Fibroblast of skin of back (primary cell): Measurements from ENCODE around the gene CMA1. TPM values are rescaled to one million over a fixed set of nuclear protein-coding genes. Genes with fewer than 3 reads are reported as not detected.
"Not testable (repeated sequence)": the region's sequence is repeated elsewhere in the genome, so short reads cannot be mapped to it uniquely, and the experiment has no call there.

Experiments used
- DNase-seq: peaks from one replicate; pipeline ENCODE4 v3.0.0-alpha.2; 2013
- polyA plus RNA-seq, 2 experiments: library from polyadenylated mRNA; unstranded; fragments of 120-200 nt; gene quantifications; one replicate each; pipeline ENCODE4 v1.2.1, GENCODE V29; 2013; ENCODE audit not compliant: insufficient read length in 2 of 2

The CMA1 gene
- polyA plus RNA-seq (2013, experiment 1 of 2; ENCODE audit: insufficient read length) = not detected
- not detected for polyA plus RNA-seq (2013, experiment 2 of 2; ENCODE audit: insufficient read length)

DNA sequence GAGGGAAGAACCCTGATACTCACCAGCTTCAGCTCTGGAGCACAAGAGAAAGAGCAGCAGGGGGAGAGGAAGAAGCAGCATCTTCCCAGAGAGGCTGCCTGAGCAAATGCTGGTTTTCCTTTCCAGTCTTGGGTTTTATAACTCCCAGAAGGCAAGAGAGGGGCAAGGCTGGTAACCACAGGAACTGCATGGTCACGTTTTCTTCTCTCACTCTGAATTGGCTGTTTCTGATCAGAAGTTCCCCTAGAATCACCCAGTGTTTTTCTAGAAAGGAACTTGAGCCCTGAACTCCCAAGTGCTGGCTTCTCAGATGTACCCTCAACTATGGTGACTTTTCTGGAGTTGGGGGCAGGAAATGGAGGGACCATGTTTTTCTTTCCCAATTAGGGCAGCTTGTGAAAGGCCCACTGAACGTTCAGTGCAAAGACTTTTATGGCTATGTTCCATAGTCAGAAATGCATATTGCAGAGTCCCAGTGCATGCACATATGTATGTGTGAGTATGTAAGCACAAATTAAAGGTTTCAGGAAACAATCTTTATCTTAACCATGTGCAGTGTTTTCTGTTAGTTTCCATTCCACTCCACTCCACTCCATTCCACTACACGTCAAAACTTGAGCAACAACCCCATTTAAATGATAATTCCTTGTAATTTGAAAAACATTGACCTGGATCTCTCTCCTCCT lies at the start of gene CMA1:
CMA1 (minus strand) TSS at position 111 of the 686 bp plus-strand sequence; CDS start at position 81, 30 bp downstream.
- DNase-seq = no peak

GRCh38 chr14:24556756-24557155 lies 48.7 kb upstream of the CMA1 start:
- DNase-seq = no peak

- not testable (repeated sequence) for DNase-seq
These were observed 41.0 kb upstream of the CMA1 start for GRCh38 chr14:24549064-24549463.

GRCh38 chr14:24542346-24542936 lies 34.4 kb upstream of the CMA1 start:
- DNase-seq = no peak

- DNase-seq = no peak
These were observed 27.7 kb upstream of the CMA1 start for GRCh38 chr14:24535737-24536136.

GRCh38 chr14:24534286-24534685 lies 26.2 kb upstream of the CMA1 start:
- DNase-seq = no peak

DNA sequence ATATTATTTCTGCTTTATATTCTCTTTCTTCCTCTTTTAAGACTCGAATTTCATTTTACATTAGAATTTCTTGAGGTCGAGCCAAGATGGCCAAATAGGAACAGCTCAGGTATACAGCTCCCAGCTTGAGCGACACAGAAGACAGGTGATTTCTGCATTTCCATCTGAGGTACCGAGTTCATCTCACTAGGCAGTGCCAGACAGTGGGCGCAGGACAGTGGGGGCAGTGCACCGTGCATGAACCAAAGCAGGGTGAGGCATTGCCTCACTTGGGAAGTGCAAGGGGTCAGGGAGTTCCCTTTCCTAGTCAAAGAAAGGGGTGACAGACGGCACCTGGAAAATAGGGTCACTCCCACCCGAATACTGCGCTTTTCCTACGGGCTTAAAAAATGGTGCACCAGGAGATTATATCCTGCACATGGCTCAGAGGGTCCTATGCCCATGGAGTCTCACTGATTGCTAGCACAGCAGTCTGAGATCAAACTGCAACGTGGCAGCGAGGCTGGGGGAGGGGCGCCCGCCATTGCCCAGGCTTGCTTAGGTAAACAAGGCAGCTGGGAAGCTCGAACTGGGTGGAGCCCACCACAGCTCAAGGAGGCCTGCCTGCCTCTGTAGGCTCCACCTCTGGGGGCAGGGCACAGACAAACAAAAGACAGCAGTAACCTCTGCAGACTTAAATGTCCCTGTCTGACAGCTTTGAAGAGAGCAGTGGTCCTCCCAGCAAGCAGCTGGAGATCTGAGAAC lies 18.0 kb upstream of the CMA1 start:
- not testable (repeated sequence) for DNase-seq

- DNase-seq = no peak
These were observed 10.8 kb upstream of the CMA1 start for GRCh38 chr14:24518851-24519250.

- DNase-seq = no peak
These were observed 6.1 kb upstream of the CMA1 start for GRCh38 chr14:24514209-24514608.

DNA sequence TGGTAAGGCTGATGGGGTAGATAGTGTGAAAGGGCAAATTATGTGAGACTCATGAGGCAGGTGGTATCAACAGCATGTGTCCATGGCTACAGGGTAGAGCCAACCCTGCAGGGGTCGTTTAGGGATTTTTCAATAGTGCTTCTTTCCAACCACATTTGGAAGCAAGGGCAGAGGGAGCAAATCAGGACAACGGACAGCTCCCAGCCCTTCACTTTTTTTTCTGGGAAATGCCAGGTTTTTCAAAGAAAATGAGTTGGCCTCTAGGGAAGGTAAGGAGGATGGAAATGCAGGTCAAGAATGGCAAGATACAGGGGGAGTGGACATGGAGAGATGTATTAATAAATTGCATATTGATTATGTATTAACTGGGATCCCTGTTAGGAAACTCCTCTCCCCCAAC lies 4.9 kb upstream of the CMA1 start:
- no peak for DNase-seq

GRCh38 chr14:24506443-24506842 lies 1.6 kb downstream of the CMA1 start:
- DNase-seq = no peak

DNA sequence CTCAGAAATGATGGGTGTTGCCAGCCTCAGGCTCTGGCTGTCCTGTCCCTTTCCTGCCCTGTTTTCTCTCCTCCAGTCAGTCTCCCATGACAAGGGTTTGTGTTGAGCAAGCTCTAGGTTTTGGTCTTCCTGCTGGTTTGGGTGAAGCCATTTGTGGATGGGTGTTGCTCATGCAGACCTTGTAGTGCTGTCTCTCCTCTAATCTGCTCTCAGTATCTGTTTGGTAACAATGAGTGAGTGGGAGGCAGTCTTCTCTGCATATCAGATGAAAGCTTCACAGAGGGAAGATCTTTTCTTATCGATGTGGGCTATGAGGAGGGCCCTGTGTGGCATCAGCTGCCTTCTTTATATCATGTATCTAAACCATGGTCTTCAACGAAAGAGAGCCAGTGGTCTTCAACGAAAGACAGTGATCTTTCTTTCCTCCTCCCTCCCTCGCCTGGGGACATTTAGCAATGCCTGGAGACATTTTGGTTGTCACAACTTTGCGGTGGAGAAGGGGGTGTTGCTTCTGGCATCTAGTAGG lies 3.6 kb downstream of the CMA1 start:
- no peak for DNase-seq

DNA sequence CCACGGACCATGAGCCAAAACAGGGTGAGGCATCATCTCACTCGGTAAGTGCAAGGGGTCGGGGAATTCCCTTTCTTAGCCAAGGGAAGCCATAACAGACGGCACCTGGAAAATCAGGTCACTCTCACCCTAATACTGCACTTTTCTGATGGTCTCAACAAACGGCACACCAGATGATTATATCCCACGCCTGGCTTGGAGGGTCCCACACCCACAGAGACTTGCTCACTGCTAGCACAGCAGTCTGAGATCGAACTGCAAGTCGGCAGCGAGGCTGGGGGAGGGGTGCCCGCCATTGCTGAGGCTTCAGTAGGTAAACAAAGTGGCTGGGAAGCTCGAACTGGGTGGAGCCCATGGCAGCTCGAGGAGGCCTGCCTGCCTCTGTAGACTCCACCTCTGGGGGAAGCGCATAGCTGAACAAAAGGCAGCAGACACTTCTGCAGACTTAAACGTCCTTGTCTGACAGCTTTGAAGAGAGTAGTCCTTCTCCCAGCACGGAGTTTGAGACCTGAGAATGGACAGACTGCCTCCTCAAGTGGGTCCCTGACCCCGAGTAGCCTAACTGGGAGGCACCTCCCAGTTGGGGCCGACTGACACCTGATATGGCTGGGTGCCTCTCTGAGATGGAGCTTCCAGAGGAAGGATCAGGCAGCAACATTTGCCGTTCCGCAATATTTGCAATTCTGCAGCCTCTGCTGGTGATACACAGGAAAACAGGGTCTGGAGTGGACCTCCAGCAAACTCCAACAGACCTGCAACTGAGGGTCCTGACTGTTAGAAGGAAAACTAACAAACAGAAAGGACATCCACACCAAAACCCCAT lies 16.3 kb downstream of the CMA1 start:
- not testable (repeated sequence) for DNase-seq

GRCh38 chr14:24483604-24484252 lies 24.3 kb downstream of the CMA1 start:
- DNase-seq = no peak

DNA sequence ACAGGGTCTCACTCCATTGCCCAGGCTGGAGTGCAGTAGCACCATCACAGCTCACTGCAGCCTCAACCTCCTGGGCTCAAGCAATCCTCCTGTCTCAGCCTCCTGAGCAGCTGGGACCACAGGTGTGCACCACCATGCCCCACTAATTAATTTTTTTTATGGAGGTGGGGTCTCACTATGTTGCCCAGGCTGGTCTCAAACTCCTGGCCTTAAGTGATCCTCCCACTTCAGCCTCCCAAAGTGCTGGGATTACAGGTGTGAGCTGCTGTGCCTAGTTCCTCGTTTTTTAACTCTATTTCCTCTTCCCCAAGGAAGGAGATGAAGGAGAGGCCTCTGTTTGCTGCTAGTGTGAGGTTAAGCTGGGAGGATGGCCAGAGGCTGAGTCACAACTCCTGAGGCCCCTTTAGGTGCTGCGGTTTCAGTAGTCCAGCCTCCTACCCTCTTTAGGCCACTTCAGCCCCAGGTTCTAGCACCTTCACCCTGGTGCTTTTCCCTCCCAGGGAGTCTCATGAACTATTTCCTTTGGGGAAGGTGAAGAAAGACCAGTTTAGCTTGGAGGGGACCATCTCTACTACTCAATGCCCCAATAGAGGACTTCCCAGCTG lies 25.3 kb downstream of the CMA1 start:
- DNase-seq = not testable (repeated sequence)

DNA sequence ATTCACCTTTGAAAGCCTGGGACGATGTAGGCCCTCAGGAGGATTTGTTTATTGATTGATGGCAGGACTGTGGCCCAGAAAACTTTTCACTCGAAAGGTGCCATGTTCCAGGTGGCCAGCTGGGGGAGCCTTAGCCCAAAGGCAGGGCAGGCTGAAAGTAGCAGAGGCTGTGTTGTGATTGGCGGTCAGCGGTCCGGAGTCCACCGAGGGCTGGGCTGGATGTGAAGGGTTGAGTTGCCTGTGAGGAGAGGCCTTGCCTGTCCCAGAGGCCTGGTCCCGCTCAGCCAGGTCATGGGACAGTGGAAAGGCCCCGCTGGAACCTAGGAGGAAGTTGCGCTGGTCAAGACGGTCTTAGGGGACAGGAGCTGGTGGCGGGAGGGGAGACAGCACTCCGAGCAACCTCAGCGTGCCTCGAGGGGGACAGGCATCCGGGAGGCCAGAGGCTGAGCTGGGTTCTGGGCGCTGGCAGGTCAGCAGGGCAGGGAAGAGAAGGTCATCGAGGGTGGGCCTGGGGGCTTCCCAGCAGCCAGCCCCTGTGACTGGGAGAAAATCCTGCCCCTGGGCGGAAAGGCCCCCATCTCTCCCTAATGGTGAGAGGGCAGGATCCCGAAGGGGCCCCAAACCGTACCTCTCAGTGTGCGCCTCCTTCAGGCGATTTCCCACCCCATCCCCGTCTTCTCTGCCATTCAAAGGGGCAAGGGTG lies 26.3 kb downstream of the CMA1 start:
- DNase-seq = peak; percentile 11

GRCh38 chr14:24479999-24480398 lies 28.1 kb downstream of the CMA1 start:
- not testable (repeated sequence) for DNase-seq

- no peak for DNase-seq
These were observed 32.8 kb downstream of the CMA1 start for GRCh38 chr14:24475261-24475660.

DNA sequence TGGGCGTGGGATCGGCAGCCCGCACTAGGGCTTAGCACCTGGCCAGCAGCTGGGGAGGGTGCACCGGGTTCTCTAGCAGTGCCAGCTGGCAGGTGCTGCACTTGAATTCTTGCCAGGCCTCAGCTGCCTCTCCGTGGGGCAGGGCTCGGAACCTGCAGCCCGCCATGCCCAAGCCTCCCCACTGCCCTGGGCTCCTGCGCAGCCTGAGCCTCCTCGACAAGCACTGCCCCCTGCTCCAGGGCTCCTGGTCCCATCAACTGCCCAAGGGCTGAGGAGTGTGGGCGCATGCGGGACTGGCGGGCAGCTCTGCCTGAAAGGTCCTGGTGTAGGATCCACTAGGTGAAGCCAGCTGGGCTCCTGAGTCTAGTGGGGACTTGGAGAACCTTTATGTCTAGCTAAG lies 34.9 kb downstream of the CMA1 start:
- DNase-seq = no peak

GRCh38 chr14:24470450-24470849 lies 37.6 kb downstream of the CMA1 start:
- DNase-seq = not testable (repeated sequence)

GRCh38 chr14:24465805-24466204 lies 42.3 kb downstream of the CMA1 start:
- DNase-seq = no peak
